HEK293 (cell line): ENCODE data around the gene ARF5.
"Not testable (repeated sequence)": the region's sequence is repeated elsewhere in the genome, so short reads cannot be mapped to it uniquely, and the experiment has no call there.

Experiments
- CTCF ChIA-PET: fragments of 350-600 bp; formaldehyde crosslinking; extraction: SDS; loops from one replicate; lab custom pipeline; 2021; ENCODE audit warnings: antibody characterized with exemption; lab: Yijun Ruan, JAX
- POLR2A ChIA-PET: fragments of 300-600 bp; formaldehyde crosslinking; extraction: SDS; loops from one replicate; lab custom pipeline; 2020; ENCODE audit warnings: antibody characterized with exemption, inconsistent platforms; lab: Yijun Ruan, JAX
- H3K27ac ChIP-seq: fragments of 200-500 bp; sonication (Bioruptor generic); 2 replicates; pipeline ENCODE4 v1.5.1; 2014; ENCODE audit warnings: low read depth, low read length, control low read depth, inconsistent platforms; ENCODE audit errors: extremely low read depth
- H3K36me3 ChIP-seq, 2 experiments: fragments of 200-500 bp in 1 of 2; sonication (Bioruptor generic) in 1 of 2; 1 replicate in 1 of 2; 2 replicates in 1 of 2; pipeline ENCODE4 v1.5.1; 2014 to 2017; ENCODE audit warnings: inconsistent platforms in 2 of 2, low read length in 2 of 2; ENCODE audit not compliant: control insufficient read depth in 2 of 2, insufficient read depth in 1 of 2
- H3K4me1 ChIP-seq: fragments of 200-500 bp; sonication (Bioruptor generic); 2 replicates; pipeline ENCODE4 v1.5.1; 2014; ENCODE audit warnings: mild to moderate bottlenecking, low read length, inconsistent platforms; ENCODE audit not compliant: control insufficient read depth, insufficient read depth
- H3K4me3 ChIP-seq: 2 replicates; pipeline ENCODE4 v1.5.1; 2011; ENCODE audit warnings: low read depth, mild to moderate bottlenecking, control low read depth, low read length, moderate library complexity
- H3K9me3 ChIP-seq: fragments of 200-500 bp; sonication (Bioruptor generic); 2 replicates; pipeline ENCODE4 v1.5.1; 2014; ENCODE audit warnings: low read depth, low read length, inconsistent platforms; ENCODE audit not compliant: control insufficient read depth, insufficient read depth
- EGR2 ChIP-seq: fragments of 450-650 bp; formaldehyde crosslinking; IDR thresholded peaks from 2 replicates; pipeline ENCODE4 v1.5.1; 2016; ENCODE audit warnings: low read depth, missing biosample characterization, missing genetic modification characterization
- RBAK ChIP-seq: fragments of 450-650 bp; formaldehyde crosslinking; IDR thresholded peaks from 2 replicates; pipeline ENCODE4 v1.5.1; 2016; ENCODE audit warnings: missing biosample characterization, missing genetic modification characterization
- SCRT2 ChIP-seq: fragments of 450-650 bp; formaldehyde crosslinking; IDR thresholded peaks from 2 replicates; pipeline ENCODE4 v1.5.1; 2016; ENCODE audit warnings: missing biosample characterization, missing genetic modification characterization
- ZBTB21 ChIP-seq: fragments of 450-650 bp; formaldehyde crosslinking; IDR thresholded peaks from 2 replicates; pipeline ENCODE4 v1.5.1; 2017; ENCODE audit warnings: missing biosample characterization, missing genetic modification characterization
- ZBTB48 ChIP-seq: fragments of 450-650 bp; formaldehyde crosslinking; IDR thresholded peaks from 2 replicates; pipeline ENCODE4 v1.5.1; 2016; ENCODE audit warnings: missing biosample characterization, missing genetic modification characterization
- ZBTB7A ChIP-seq: fragments of 450-650 bp; formaldehyde crosslinking; IDR thresholded peaks from 2 replicates; pipeline ENCODE4 v1.5.1; 2016; ENCODE audit warnings: low read depth, missing biosample characterization, missing genetic modification characterization
- ZFHX2 ChIP-seq: fragments of 450-650 bp; formaldehyde crosslinking; conservative IDR thresholded peaks from 2 replicates; pipeline ENCODE4 v1.5.1; 2016; ENCODE audit warnings: missing biosample characterization, missing genetic modification characterization
- ZNF19 ChIP-seq: fragments of 450-650 bp; formaldehyde crosslinking; IDR thresholded peaks from 2 replicates; pipeline ENCODE4; 2016; ENCODE audit warnings: missing biosample characterization, missing genetic modification characterization, low read depth
- ZNF23 ChIP-seq: fragments of 450-650 bp; formaldehyde crosslinking; IDR thresholded peaks from 2 replicates; pipeline ENCODE4 v1.5.1; 2016; ENCODE audit warnings: missing biosample characterization, missing genetic modification characterization, borderline replicate concordance
- ZNF335 ChIP-seq: fragments of 450-650 bp; formaldehyde crosslinking; conservative IDR thresholded peaks from 2 replicates; pipeline ENCODE4 v1.5.1; 2016; ENCODE audit warnings: missing biosample characterization, missing genetic modification characterization
- ZNF362 ChIP-seq: fragments of 450-650 bp; formaldehyde crosslinking; IDR thresholded peaks from 2 replicates; pipeline ENCODE4 v1.5.1; 2016; ENCODE audit warnings: missing biosample characterization, missing genetic modification characterization
- ZNF366 ChIP-seq: fragments of 450-650 bp; formaldehyde crosslinking; conservative IDR thresholded peaks from 2 replicates; pipeline ENCODE4 v1.5.1; 2016; ENCODE audit warnings: missing biosample characterization, missing genetic modification characterization
- ZNF394 ChIP-seq: fragments of 450-650 bp; formaldehyde crosslinking; IDR thresholded peaks from 2 replicates; pipeline ENCODE4 v1.5.1; 2016; ENCODE audit warnings: missing biosample characterization, missing genetic modification characterization, mild to moderate bottlenecking, moderate library complexity, borderline replicate concordance
- ZNF404 ChIP-seq: fragments of 450-650 bp; formaldehyde crosslinking; IDR thresholded peaks from 2 replicates; pipeline ENCODE4 v1.5.1; 2017; ENCODE audit warnings: missing biosample characterization, missing genetic modification characterization
- ZNF529 ChIP-seq: fragments of 450-650 bp; formaldehyde crosslinking; IDR thresholded peaks from 2 replicates; pipeline ENCODE4 v1.5.1; 2017; ENCODE audit warnings: missing genetic modification characterization, missing biosample characterization; ENCODE audit not compliant: insufficient replicate concordance
- ZNF555 ChIP-seq: fragments of 450-650 bp; formaldehyde crosslinking; conservative IDR thresholded peaks from 2 replicates; pipeline ENCODE4 v1.5.1; 2017; ENCODE audit warnings: missing biosample characterization, mild to moderate bottlenecking, missing genetic modification characterization, inconsistent platforms
- ZNF596 ChIP-seq: fragments of 450-650 bp; IDR thresholded peaks from 2 replicates; pipeline ENCODE4 v1.5.0; 2018; ENCODE audit warnings: missing biosample characterization, mild to moderate bottlenecking, missing genetic modification characterization, moderate library complexity
- ZNF600 ChIP-seq: fragments of 450-650 bp; formaldehyde crosslinking; IDR thresholded peaks from 2 replicates; pipeline ENCODE4 v1.5.1; 2016; ENCODE audit warnings: missing biosample characterization, missing genetic modification characterization
- ZNF701 ChIP-seq: fragments of 450-650 bp; formaldehyde crosslinking; IDR thresholded peaks from 2 replicates; pipeline ENCODE4 v1.5.1; 2016; ENCODE audit warnings: missing biosample characterization, missing genetic modification characterization
- ZNF777 ChIP-seq: fragments of 450-650 bp; formaldehyde crosslinking; IDR thresholded peaks from 2 replicates; pipeline ENCODE4 v1.5.1; 2017; ENCODE audit warnings: missing biosample characterization, missing genetic modification characterization, borderline replicate concordance
- ZNF830 ChIP-seq: fragments of 450-650 bp; IDR thresholded peaks from 2 replicates; pipeline ENCODE4 v1.5.0; 2018; ENCODE audit warnings: missing biosample characterization, missing genetic modification characterization, low read depth, mild to moderate bottlenecking, moderate library complexity
- ZSCAN30 ChIP-seq: fragments of 450-650 bp; IDR thresholded peaks from 2 replicates; pipeline ENCODE4 v1.5.1; 2018; ENCODE audit warnings: missing biosample characterization, mild to moderate bottlenecking, missing genetic modification characterization, moderate library complexity
- TF ChIP-seq, protein P1 (sequence below): fragments of 450-650 bp; formaldehyde crosslinking; IDR thresholded peaks from 2 replicates; pipeline ENCODE4 v1.5.1; 2016; ENCODE audit warnings: missing biosample characterization, missing genetic modification characterization
- TF ChIP-seq, protein P2 (sequence below): fragments of 450-650 bp; formaldehyde crosslinking; IDR thresholded peaks from 2 replicates; pipeline ENCODE4 v1.5.1; 2017; ENCODE audit warnings: missing biosample characterization, missing genetic modification characterization
- TF ChIP-seq, protein P3 (sequence below): fragments of 450-650 bp; formaldehyde crosslinking; IDR thresholded peaks from 2 replicates; pipeline ENCODE4 v1.5.1; 2017; ENCODE audit warnings: missing biosample characterization, mild to moderate bottlenecking, missing genetic modification characterization, moderate library complexity

Gene ARF5

GRCh38 chr7:127588019-127588696 lies at the start of gene ARF5 (continued):
- TF ChIP-seq ZNF404 (tag by site-specific recombination) (no peak), EGR2 (tag by site-specific recombination) (0 out of 2 replicates have a peak, but pooled peaks have one; percentile 20), ZBTB48 (tag by site-specific recombination) (peak; percentile 83), ZFHX2 (tag by site-specific recombination) (peak; percentile 72), ZNF335 (tag by site-specific recombination) (peak; percentile 49)
- TF ChIP-seq, all 188 proteins: peak for 12

DNA sequence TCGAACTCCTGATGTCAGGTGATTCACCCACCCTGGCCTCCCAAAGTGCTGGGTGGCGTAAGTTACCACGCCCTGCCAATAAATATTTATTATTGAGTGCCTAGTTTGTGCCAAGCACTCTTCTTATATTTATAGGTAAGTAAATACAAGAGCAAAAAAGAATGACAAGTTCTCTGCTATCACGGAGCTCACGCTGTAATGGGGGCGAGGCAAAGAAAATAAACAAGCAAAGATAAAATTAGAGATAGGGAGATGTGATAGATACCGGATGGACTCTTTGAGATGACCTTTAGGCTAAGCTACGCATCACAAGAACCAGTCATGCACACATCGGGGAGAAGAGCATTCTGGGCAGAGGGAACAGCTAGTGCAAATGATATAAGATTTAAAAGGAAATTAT lies 49.1 kb upstream of the ARF5 start:
- Histone ChIP-seq H3K36me3 (no peaks in the 10 kb centered on the region), H3K9me3 (no peaks in the 10 kb centered on the region), H3K4me3 (no peak overlapping the region), H3K4me1 (no peaks in the 10 kb centered on the region), H3K27ac (no peak overlapping the region)
- ChIA-PET CTCF (interaction anchor here (0.6 kb wide), 1 partner anchor 1431 kb away, joined by 3 read pairs; no protein-coding TSS in a partner anchor), POLR2A (no interaction called here)
- TF ChIP-seq ZNF394 (tag by site-specific recombination) (no peak), ZNF830 (tag by site-specific recombination) (no peak), ZNF555 (tag by site-specific recombination) (no peak), ZNF362 (tag by site-specific recombination) (no peak)
- TF ChIP-seq, protein P1, sequence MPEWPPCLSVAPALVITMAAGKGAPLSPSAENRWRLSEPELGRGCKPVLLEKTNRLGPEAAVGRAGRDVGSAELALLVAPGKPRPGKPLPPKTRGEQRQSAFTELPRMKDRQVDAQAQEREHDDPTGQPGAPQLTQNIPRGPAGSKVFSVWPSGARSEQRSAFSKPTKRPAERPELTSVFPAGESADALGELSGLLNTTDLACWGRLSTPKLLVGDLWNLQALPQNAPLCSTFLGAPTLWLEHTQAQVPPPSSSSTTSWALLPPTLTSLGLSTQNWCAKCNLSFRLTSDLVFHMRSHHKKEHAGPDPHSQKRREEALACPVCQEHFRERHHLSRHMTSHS (tag by site-specific recombination): no peak

DNA sequence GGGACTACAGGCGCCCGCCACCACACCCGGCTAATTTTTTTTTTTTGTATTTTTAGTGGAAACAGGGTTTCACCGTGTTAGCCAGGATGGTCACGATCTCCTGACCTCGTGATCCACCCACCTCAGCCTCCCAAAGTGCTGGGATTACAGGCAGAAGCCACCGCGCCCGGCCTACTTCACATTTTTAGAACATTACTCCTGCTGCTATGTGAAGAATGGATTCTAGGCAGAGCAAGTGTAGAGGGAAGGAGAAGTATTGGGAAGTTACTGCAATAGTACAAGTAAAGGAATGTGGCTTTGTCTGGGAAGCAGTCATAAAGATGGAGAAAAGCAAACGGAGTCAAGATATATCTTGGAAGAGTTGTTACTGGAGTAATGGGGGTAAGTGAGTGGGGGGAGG lies 47.8 kb upstream of the ARF5 start:
- H3K9me3 ChIP-seq, H3K4me1 ChIP-seq, POLR2A ChIA-PET, H3K4me3 ChIP-seq, H3K36me3 ChIP-seq, CTCF ChIA-PET, H3K27ac ChIP-seq: not testable (repeated sequence)

GRCh38 chr7:127541548-127541947 lies 46.7 kb upstream of the ARF5 start:
- POLR2A ChIA-PET: no interaction called here
- Histone ChIP-seq H3K4me1 (no peaks in the 10 kb centered on the region), H3K4me3 (no peak overlapping the region), H3K36me3 (no peaks in the 10 kb centered on the region), H3K9me3 (no peaks in the 10 kb centered on the region), H3K27ac (no peak overlapping the region)
- TF ChIP-seq ZNF596: no peak
- no peak for TF ChIP-seq ZBTB48 (tag by site-specific recombination)
- no peak for TF ChIP-seq ZNF701 (tag by site-specific recombination)
- no peak for TF ChIP-seq ZSCAN30 (tag by site-specific recombination)
- TF ChIP-seq ZBTB7A (tag by site-specific recombination): no peak
- TF ChIP-seq ZNF777 (tag by site-specific recombination): no peak
- no peak for TF ChIP-seq ZNF529 (tag by site-specific recombination)
- TF ChIP-seq, protein P2, sequence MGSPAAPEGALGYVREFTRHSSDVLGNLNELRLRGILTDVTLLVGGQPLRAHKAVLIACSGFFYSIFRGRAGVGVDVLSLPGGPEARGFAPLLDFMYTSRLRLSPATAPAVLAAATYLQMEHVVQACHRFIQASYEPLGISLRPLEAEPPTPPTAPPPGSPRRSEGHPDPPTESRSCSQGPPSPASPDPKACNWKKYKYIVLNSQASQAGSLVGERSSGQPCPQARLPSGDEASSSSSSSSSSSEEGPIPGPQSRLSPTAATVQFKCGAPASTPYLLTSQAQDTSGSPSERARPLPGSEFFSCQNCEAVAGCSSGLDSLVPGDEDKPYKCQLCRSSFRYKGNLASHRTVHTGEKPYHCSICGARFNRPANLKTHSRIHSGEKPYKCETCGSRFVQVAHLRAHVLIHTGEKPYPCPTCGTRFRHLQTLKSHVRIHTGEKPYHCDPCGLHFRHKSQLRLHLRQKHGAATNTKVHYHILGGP (tag by site-specific recombination): no peak
- no peak for TF ChIP-seq ZNF23 (tag by site-specific recombination)
- TF ChIP-seq, protein P3, sequence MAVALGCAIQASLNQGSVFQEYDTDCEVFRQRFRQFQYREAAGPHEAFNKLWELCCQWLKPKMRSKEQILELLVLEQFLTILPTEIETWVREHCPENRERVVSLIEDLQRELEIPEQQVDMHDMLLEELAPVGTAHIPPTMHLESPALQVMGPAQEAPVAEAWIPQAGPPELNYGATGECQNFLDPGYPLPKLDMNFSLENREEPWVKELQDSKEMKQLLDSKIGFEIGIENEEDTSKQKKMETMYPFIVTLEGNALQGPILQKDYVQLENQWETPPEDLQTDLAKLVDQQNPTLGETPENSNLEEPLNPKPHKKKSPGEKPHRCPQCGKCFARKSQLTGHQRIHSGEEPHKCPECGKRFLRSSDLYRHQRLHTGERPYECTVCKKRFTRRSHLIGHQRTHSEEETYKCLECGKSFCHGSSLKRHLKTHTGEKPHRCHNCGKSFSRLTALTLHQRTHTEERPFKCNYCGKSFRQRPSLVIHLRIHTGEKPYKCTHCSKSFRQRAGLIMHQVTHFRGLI (tag by site-specific recombination): no peak
- no peak for TF ChIP-seq ZNF19 (tag by site-specific recombination)
- no peak for TF ChIP-seq ZNF600 (tag by site-specific recombination)
- TF ChIP-seq RBAK (tag by site-specific recombination): no peak
- TF ChIP-seq ZNF366: no peak
- TF ChIP-seq SCRT2 (tag by site-specific recombination): no peak
- no peak for TF ChIP-seq ZBTB21 (tag by site-specific recombination)
- CTCF ChIA-PET: no interaction called here
